Astrocyte (in vitro differentiated cells and primary cell): ENCODE data around the gene LMX1A.

Experiments
- EZH2 ChIP-seq: IDR thresholded peaks from 2 replicates; pipeline ENCODE4 v1.6.1; 2012; ENCODE audit warnings: mild to moderate bottlenecking, low read length, inconsistent platforms; ENCODE audit not compliant: insufficient read depth
- TF ChIP-seq, protein P1 (sequence below): IDR thresholded peaks from 2 replicates; pipeline ENCODE4 v1.5.1; 2011; ENCODE audit warnings: low read depth, mild to moderate bottlenecking, inconsistent platforms, low read length, moderate library complexity; ENCODE audit not compliant: insufficient read depth

DNA sequence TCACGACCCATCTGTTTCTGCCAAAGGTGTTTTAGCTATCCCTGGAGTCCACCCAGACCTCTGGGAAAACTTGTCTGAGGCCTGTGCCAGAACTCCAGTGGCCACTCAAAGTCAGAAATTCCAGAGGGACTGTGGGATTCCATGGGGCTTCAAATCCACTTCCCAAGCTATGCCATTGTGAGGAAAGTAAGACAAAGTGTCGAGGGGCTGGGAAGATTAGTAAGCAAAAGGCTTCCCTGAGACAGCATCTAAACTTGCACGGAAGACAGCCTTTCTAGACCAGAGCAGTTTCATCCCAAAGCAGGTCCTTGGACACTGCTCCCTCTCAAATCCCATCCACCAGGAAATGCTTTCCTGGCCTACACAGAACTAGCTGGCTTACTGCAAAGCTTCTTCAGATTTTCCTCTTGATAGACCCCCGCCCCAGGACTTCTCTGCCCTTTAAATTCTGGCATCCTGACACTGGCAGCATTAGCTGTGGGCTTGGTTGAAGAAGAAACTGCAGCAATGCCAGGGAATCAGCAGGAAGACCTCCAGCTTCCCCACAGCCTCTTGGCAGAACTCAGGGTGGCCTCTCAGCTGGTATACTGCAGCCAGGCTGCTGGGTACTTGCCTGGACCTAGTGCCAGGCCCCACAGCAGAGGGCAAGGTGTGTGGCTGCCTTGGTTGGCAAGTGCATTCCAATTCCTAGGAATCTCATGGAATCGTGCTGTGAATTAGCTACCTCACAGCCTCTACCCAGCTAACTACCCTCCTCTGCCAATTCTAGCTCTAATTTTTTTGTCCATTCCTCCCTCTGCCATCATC, 27.3 kb upstream of the LMX1A start:
- TF ChIP-seq, protein P1, sequence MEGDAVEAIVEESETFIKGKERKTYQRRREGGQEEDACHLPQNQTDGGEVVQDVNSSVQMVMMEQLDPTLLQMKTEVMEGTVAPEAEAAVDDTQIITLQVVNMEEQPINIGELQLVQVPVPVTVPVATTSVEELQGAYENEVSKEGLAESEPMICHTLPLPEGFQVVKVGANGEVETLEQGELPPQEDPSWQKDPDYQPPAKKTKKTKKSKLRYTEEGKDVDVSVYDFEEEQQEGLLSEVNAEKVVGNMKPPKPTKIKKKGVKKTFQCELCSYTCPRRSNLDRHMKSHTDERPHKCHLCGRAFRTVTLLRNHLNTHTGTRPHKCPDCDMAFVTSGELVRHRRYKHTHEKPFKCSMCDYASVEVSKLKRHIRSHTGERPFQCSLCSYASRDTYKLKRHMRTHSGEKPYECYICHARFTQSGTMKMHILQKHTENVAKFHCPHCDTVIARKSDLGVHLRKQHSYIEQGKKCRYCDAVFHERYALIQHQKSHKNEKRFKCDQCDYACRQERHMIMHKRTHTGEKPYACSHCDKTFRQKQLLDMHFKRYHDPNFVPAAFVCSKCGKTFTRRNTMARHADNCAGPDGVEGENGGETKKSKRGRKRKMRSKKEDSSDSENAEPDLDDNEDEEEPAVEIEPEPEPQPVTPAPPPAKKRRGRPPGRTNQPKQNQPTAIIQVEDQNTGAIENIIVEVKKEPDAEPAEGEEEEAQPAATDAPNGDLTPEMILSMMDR = no peak
- TF ChIP-seq EZH2 = no peak
